AG20443 (cell line): ENCODE results near the gene CD52.
A peak's percentile ranks its signal among the peaks of the same experiment; 100 is the strongest.

Source experiments
- DNase-seq: peaks from one replicate; pipeline ENCODE4 v3.0.0; 2012; ENCODE audit warnings: low spot score, mixed read lengths

The CD52 gene

DNA sequence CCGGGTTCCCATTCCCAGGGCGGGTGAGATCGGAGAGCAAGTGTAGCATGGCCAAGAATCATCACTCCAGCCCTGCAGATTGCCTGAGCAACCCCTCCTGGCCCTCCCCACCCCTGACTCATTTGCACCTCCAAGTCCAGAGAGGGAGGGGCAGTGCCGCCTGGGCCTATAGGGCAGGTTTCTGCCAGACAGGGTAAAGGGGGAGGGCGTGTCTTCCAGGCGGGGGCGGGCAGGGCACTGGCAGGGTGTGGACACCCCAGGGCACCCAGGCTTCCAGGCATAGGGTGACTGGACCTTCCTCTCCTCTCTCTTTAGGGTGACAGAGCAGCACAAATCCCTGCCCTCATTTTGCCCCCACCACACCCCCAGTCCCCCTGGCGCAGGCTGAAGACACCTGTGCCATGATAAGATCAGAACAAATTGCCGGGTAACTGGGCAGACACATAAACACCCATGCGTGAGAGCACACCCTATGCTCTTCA, 39.4 kb downstream of the CD52 start:
- no peak for DNase-seq

DNA sequence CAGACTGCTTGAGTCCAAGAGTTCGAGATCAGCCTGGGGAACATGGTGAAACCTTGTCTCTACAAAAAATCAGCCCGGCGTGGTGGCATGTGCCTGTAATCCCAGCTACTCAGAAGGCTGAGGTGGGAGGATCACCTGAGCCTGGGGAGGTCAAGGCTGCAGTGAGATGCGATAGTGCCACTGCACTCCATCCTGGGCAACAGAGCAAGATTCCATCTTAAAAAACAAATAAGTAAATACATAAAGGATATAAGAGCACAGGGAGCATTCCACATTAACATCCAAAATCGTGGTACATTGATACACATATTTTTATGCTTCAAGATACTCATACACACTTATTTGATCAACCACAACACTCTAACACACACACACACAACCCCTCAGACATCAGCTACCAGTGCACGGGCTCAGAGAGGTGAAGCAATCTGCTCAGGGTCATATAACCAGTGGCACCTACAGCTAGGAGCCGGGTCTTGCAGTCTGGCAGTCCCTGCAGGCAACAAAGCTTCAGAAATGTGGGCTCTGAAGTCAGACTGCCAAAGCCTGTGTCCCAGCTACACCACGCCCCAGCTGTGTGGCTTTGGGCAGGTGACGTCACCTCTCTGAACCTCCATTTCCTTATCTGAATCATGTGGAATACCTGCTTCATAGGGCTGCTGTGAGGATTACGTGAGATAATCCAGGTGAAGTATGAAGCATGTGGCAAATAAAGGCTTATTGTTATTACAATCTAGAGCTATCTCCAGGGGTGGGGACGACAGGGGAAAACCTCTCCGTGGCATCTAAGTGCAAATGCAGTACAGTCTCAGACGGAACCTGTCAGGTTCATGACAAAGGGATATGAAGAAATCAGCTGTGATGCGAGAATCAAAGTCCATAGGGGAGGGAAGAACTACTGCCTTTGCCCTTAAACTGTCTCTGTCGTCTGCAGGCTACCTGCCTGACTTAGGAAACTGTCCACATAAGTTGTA, 40.9 kb downstream of the CD52 start:
- no peak for DNase-seq

DNA sequence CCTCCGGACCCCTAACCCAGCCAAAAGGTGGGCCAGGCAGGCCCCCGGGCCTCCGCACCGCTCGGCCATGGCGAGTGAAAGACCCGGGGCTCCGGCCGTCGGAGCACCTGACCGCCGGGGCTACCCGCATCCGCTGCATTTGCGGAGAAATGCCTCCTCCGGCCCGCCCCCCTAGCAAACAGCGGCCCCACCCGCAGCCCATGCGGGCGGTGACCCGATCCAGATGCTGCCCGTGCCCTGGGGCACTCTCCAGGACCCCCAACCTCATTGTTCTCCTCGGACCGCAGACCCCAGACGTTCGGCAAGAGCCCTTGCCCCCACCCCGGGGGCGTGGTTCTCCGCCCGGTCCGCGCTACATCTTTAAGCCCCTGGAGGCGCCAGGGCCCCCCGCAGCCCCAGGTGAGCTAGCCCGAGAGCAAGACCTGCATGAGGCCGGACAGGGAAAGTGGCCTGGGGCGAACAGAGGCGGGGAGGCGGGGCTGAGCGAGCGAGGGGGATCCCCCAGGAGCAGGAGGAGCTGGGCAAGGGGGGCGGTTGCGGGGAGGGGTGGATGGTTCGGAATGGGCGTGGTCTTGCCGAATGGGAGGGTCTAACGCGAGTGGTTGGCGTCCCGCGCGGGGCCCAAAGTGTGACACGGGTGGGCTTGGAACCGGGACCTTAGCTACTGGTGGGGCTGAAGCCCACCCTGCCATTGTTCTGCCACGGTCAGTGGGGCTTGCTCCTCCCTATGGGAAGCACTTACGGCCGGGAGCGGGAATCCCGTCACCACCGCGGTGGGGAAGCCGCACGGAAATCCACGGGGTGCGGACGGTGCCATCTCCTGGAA, 42.4 kb downstream of the CD52 start:
- DNase-seq = no peak

DNA sequence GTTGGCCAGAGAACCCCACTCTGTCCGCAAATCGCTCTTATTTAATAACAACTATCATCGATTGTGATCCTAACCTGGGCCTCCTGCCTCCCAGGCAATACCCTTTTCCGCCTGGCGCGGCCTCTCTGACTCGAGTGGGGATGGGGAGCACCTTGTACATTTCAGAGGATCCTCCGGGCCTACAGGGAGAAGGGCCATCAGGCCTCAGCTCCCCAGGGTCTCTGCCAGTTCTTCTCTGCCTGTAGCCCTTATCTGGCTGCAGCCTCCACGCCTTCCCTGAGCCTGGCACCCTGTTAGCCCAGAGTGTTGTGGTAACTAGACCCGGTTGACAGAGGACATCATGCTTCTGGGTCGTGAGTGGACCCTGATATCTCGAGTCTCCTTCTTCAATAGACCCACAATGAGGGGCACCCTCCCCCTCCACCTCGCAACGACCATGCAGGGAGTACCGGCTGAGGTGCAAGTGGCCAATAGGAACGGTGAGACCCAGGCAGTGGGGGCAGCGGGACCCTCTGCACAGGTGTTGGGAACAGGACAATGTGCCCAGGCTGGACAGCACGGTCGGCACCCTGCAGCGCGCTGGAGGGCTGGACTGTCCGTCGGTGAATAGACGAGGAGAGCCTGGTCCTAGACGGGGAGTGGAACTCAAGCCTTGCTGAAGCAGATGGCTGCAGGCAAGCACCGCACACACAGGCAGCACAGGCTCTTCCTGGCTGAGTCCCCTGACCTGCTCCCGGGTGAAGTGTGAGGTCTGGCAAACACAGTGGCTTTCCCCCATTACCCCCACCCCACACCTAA, 43.2 kb downstream of the CD52 start:
- DNase-seq = no peak

DNA sequence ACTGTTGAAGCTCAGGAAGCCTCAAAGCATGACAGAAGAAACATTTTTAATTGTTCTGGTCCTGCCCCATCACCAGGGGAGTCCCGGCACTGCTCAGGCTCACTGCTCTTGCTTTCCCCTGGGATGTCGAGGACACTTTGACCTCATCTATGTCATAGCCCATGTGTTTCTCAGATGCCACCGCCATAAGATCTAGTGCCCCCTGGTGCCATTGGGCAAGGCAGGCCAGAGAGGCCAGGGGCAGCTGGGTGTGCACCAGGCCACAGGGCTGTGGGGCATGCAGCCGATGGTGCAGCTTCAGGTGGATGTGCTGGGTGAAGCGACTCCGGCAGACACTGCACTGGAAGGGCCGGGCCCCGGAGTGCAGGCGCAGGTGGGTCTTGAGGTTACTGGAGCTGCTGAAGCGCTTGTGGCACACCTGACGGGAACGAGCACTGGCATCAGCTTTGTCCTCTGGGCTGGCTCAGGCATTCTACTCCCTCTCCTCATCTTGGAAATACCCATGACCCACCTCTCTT, 43.9 kb downstream of the CD52 start:
- DNase-seq = no peak

DNA sequence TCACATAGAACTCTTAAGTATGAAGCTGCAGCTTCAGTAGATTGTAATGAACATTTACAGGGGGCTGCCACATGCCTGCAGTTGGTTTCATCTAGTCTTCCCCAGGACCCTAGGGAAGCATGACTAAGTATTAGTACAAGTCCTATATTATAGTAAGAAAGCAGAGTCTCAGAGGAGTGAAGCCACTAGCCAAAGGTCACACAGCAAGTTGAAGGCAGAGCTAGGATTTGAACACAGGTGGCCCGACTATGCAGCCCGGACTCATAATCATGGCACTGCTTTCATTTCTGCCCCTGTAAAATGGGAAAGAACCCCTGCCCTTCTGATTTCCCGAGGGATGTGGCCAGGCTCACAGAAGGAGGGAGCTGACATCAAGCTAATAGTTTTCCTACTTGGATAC, 44.6 kb downstream of the CD52 start:
- no peak for DNase-seq

DNA sequence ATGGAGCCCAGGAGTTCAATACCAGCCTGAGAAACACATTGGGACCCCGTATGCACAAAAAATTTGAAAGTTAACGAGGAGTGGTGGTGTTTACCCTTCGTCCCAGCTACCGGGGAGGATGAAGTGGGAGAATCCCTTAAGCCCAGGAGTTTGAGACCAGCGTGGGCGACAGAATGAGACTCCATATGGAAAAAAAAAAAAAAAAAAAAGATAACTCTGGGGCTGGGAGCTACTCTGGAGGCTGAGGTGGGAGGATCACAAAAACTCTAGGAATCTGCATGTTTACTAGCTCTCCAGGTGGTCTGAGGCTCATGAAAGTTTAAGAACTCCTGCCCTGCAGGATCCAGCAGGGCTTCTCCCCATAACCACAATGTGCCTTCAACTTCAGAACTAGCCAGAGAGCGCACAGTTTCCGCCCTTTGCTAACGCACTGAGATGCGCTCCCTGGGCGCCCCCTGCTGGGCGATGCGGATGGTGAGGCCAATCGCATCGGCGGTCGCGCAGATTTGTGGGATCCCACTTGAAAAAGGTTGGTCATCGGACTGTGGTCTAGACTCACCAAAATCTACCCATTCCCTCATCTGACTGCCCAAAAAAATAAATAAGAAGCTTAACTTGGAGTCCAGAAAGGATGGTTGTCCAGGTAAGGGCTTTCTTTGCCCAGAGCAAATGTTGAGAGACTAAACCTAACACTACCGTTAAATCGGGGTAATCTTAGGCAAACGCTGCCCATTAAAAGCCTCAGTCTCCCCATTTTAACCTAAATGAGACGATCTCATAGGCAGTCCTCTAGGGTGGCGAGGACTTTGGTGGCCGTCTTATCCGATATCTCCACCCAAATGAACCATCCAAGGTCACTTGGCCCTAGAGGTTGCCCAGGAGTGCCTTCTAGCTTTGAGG, 46.0 kb downstream of the CD52 start:
- DNase-seq = peak; percentile 85

DNA sequence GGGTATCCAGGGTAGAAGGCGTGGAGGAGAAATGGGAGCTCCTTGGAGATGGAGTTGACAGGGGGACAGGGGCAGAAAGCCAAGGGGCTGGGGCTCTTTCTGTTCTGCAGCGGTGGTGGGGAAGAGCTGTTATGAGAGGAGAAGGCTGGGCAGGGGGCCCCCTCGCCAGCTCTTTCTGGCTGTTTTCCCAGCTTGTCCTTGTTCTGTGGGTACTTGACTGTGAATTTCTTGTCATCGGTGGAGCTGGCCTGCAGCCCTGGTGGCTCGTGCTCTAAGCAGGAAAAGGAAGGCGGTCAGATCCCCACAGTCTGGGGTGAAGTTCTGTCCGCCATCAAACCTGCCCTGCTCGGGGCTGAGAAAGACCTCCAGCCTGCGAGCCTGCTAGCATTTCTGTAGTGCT, 47.2 kb downstream of the CD52 start:
- no peak for DNase-seq

DNA sequence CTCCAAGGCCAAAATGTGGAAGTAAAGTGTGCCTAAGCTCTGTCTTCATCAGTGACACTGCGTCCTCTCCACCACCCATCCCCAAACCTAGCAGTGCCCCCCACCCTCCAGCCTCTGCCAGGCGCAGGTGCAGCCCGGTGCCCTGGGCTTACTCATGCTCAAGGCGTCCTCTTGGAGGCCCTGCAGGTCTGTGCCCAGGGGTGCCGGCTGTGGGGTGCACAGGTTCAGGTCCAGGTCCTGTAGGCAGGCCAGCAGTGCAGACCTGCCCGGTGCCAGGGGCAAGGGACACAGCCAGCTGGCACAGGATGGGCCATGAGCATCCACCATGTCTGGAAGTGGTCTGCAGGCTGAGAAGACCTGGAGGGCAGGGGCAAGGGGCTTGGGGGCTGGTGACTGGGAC, 49.7 kb downstream of the CD52 start:
- no peak for DNase-seq

DNA sequence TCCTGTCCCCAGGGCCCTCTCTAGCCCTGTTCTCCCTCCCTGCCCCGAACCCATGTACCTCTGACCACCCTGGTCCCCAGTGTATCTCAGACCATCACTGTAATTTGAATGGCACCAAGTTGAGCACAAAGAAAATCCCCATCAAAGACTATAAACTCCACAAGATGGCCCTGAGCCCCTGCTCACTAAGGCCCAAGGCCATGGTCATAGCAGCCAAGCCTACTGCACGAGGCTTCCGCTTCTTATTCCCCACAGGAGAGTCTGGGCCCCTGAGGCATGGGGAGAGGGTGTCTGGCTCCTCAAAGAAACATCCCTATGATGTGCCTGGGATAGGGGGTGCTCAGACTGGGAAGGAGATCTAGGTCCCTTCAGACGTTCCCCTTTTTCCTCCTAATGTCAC, 50.2 kb downstream of the CD52 start:
- no peak for DNase-seq

DNA sequence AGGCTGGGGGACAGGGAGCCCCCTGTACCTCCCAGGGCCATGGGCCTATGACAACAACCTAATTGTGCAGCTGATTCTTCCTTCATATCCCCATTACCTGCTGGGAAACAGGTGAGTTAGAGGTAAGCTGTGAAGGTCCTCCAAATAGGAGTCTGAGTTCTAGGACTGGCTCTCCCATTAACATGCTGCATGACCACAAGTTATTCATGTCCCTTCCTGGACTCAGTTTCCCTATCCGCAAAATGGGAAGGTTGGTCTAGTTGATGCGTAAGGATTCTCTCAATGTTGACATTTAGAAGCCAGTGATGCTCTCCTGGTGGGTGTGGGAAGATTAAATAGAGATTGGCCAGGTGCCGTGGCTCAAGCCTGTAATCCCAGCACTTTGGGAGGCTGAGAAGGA, 50.7 kb downstream of the CD52 start:
- DNase-seq = no peak
